Gastrocnemius medialis (tissue), 4 donors: ENCODE measurements around the gene RTP5. TPM values are rescaled to one million over a fixed set of nuclear protein-coding genes. Genes with fewer than 3 reads are reported as not detected.

ENCODE experiments used
- ATAC-seq, 2 donors: fragments of 150-250 bp; one replicate each; pipeline ENCODE4 v1.9.1; 2016
- DNase-seq, 2 donors: peaks; one replicate each; pipeline ENCODE4 v3.0.0-alpha.2; 2019
- H3K27ac ChIP-seq, 4 donors: fragments of 200-600 bp; sonication (generic); 1 replicate in 1 of 4; 2 replicates in 3 of 4; pipeline ENCODE4 v1.5.1; 2016 to 2018; ENCODE audit warnings: mild to moderate bottlenecking in 2 of 4, moderate library complexity in 1 of 4
- H3K27me3 ChIP-seq, 3 donors: fragments of 200-600 bp; sonication (generic) in 2 of 3; 1 replicate in 1 of 3; 2 replicates in 2 of 3; pipeline versions ENCODE4 v1.5.1 to v1.6.0; 2016 to 2019; ENCODE audit warnings: mild to moderate bottlenecking in 1 of 3, moderate library complexity in 1 of 3
- H3K36me3 ChIP-seq, 2 donors: fragments of 200-600 bp; sonication (generic) in 1 of 2; one replicate each; pipeline ENCODE4 v1.5.1; 2017 to 2018
- H3K4me1 ChIP-seq, 2 donors: fragments of 200-600 bp; sonication (generic) in 1 of 2; one replicate each; pipeline ENCODE4 v1.5.1; 2016 to 2017; ENCODE audit warnings: mild to moderate bottlenecking in 2 of 2
- H3K4me3 ChIP-seq, 4 donors: fragments of 200-600 bp; sonication (generic) in 3 of 4; 1 replicate in 1 of 4; 2 replicates in 3 of 4; pipeline ENCODE4 v1.5.1; 2016 to 2019; ENCODE audit warnings: mild to moderate bottlenecking in 2 of 4
- H3K9me3 ChIP-seq, 3 donors: fragments of 200-600 bp; sonication (generic) in 2 of 3; 1 replicate in 1 of 3; 2 replicates in 2 of 3; pipeline ENCODE4 v1.5.1; 2016 to 2019
- CTCF ChIP-seq, 5 experiments: fragments of 450-650 bp in 3 of 5; fragments of 200-600 bp in 2 of 5; sonication (generic) in 2 of 5; IDR thresholded peaks in 4 of 5; conservative IDR thresholded peaks in 1 of 5; 1 replicate in 4 of 5; 2 replicates in 1 of 5; pipeline ENCODE4 v1.5.1; 2016 to 2019; ENCODE audit warnings: antibody characterized with exemption in 5 of 5, mild to moderate bottlenecking in 3 of 5, moderate library complexity in 3 of 5
- POLR2A ChIP-seq, 2 donors: fragments of 450-650 bp; IDR thresholded peaks; one replicate each; pipeline ENCODE4 v1.6.1; 2017; ENCODE audit warnings: antibody characterized with exemption in 2 of 2, mild to moderate bottlenecking in 2 of 2, moderate library complexity in 2 of 2
- in situ Hi-C, 4 donors: fragments of 200-750 bp; cut with MboI; loops; one replicate each; pipeline versions ENCODE4 v1.15.0 to v1.8.0; 2017; ENCODE audit warnings: low sequenced_read_pairs in 4 of 4
- intact Hi-C: fragments of 100-400 bp; cut with DNase I; formaldehyde crosslinking; loops from one replicate; pipeline ENCODE4 v1.15.1; 2023; ENCODE audit warnings: low total_unique reads
- total RNA-seq, 4 donors: library from RNA; depleted of rRNA; stranded (reverse); fragments of >200 nt; gene quantifications; one replicate each; pipeline versions ENCODE4 v1.1.0 to v1.2.3, GENCODE V29; 2016

The RTP5 gene
- total RNA-seq, 4 donors from 2014 or later, result not detected

GRCh38 chr2:241834527-241835210 is 34.9 kb upstream of the RTP5 start:
- H3K36me3 ChIP-seq, result no peaks in the 10 kb centered on the region
- in situ Hi-C loops (no loop called here), intact Hi-C loops (no loop called here)
- H3K9me3 ChIP-seq, result no peaks in the 10 kb centered on the region
- no peak overlapping the region for H3K4me3 ChIP-seq
- peaks cover 0 to 9% (median 0%) of the 10 kb centered on the region in 3 donors for H3K27me3 ChIP-seq
- DNase-seq (no peak), ATAC-seq (no peak)
- no peak overlapping the region for H3K27ac ChIP-seq
- no peak for TF ChIP-seq POLR2A (IDR thresholded peaks at IDR 0.05)
- no peak for TF ChIP-seq CTCF (IDR thresholded peaks at IDR 0.05 in 4 of 5, conservative IDR thresholded peaks at IDR 0.05 in 1 of 5)
- no peaks in the 10 kb centered on the region for H3K4me1 ChIP-seq

- no peaks in the 10 kb centered on the region for H3K36me3 ChIP-seq
- H3K9me3 ChIP-seq, result no peaks in the 10 kb centered on the region
- no peak for TF ChIP-seq CTCF (IDR thresholded peaks at IDR 0.05 in 4 of 5, conservative IDR thresholded peaks at IDR 0.05 in 1 of 5)
- TF ChIP-seq POLR2A (IDR thresholded peaks at IDR 0.05), result no peak
- H3K27ac ChIP-seq, result no peak overlapping the region
- no peak for ATAC-seq
- no peak overlapping the region for H3K4me3 ChIP-seq
- no peaks in the 10 kb centered on the region for H3K4me1 ChIP-seq
- no peak for DNase-seq
- in situ Hi-C loops, result no loop called here
- peaks cover 0 to 9% (median 0%) of the 10 kb centered on the region in 3 donors for H3K27me3 ChIP-seq
- intact Hi-C loops, result no loop called here
These were observed 33.9 kb upstream of the RTP5 start for GRCh38 chr2:241835611-241836010.

GRCh38 chr2:241836292-241836691 is 33.2 kb upstream of the RTP5 start:
- H3K27me3 ChIP-seq, result peaks cover 0 to 9% (median 0%) of the 10 kb centered on the region in 3 donors
- no peaks in the 10 kb centered on the region for H3K9me3 ChIP-seq
- in situ Hi-C loops (no loop called here), intact Hi-C loops (no loop called here)
- H3K4me3 ChIP-seq, result no peak overlapping the region
- no peaks in the 10 kb centered on the region for H3K4me1 ChIP-seq
- no peak for TF ChIP-seq CTCF (IDR thresholded peaks at IDR 0.05 in 4 of 5, conservative IDR thresholded peaks at IDR 0.05 in 1 of 5)
- TF ChIP-seq POLR2A (IDR thresholded peaks at IDR 0.05), result no peak
- ATAC-seq, result no peak
- H3K27ac ChIP-seq, result no peak overlapping the region
- no peak for DNase-seq
- no peaks in the 10 kb centered on the region for H3K36me3 ChIP-seq

GRCh38 chr2:241837197-241837965 is 32.1 kb upstream of the RTP5 start:
- in situ Hi-C loops, result no loop called here
- Histone ChIP-seq H3K27ac (no peak overlapping the region), H3K9me3 (no peaks in the 10 kb centered on the region), H3K4me1 (no peaks in the 10 kb centered on the region), H3K27me3 (peaks cover 0 to 9% (median 0%) of the 10 kb centered on the region in 3 donors), H3K4me3 (no peak overlapping the region), H3K36me3 (no peaks in the 10 kb centered on the region)
- DNase-seq (no peak), ATAC-seq (no peak)
- intact Hi-C loops, result no loop called here
- TF ChIP-seq POLR2A (IDR thresholded peaks at IDR 0.05) (no peak), CTCF (IDR thresholded peaks at IDR 0.05 in 4 of 5, conservative IDR thresholded peaks at IDR 0.05 in 1 of 5) (no peak)
